Stomach smooth muscle (tissue), 2 donors: ENCODE measurements around the gene GLCE.
A peak's percentile ranks its signal among the peaks of the same experiment; 100 is the strongest.
"Not testable (repeated sequence)": the region's sequence is repeated elsewhere in the genome, so short reads cannot be mapped to it uniquely, and the experiment has no call there.

Experiments
- H3K27ac ChIP-seq: one replicate; pipeline ENCODE4 v1.7.0; 2013; ENCODE audit warnings: mild to moderate bottlenecking, low read length, inconsistent platforms
- H3K27me3 ChIP-seq, 2 donors: one replicate each; pipeline ENCODE4 v1.7.0; 2013; ENCODE audit warnings: low read length in 2 of 2; ENCODE audit not compliant: insufficient read depth in 2 of 2, control insufficient read depth in 1 of 2
- H3K36me3 ChIP-seq, 2 donors: one replicate each; pipeline ENCODE4 v1.7.0; 2013; ENCODE audit warnings: low read length in 2 of 2; ENCODE audit not compliant: control insufficient read depth in 2 of 2, insufficient read depth in 2 of 2
- H3K4me1 ChIP-seq: one replicate; pipeline ENCODE4 v1.7.0; 2013; ENCODE audit warnings: low read length; ENCODE audit not compliant: control insufficient read depth, insufficient read depth
- H3K4me3 ChIP-seq, 2 donors: one replicate each; pipeline ENCODE4 v1.7.0; 2013; ENCODE audit warnings: low read length in 2 of 2
- H3K9ac ChIP-seq, 2 donors: one replicate each; pipeline ENCODE4 v1.7.0; 2013; ENCODE audit warnings: low read length in 2 of 2, mild to moderate bottlenecking in 1 of 2
- H3K9me3 ChIP-seq, 2 donors: one replicate each; pipeline ENCODE4 v1.7.0; 2013; ENCODE audit warnings: low read length in 2 of 2; ENCODE audit not compliant: control insufficient read depth in 2 of 2
- donor health status: healthy.
- donor health status: Pancreatic carcinoma.

The GLCE gene

DNA sequence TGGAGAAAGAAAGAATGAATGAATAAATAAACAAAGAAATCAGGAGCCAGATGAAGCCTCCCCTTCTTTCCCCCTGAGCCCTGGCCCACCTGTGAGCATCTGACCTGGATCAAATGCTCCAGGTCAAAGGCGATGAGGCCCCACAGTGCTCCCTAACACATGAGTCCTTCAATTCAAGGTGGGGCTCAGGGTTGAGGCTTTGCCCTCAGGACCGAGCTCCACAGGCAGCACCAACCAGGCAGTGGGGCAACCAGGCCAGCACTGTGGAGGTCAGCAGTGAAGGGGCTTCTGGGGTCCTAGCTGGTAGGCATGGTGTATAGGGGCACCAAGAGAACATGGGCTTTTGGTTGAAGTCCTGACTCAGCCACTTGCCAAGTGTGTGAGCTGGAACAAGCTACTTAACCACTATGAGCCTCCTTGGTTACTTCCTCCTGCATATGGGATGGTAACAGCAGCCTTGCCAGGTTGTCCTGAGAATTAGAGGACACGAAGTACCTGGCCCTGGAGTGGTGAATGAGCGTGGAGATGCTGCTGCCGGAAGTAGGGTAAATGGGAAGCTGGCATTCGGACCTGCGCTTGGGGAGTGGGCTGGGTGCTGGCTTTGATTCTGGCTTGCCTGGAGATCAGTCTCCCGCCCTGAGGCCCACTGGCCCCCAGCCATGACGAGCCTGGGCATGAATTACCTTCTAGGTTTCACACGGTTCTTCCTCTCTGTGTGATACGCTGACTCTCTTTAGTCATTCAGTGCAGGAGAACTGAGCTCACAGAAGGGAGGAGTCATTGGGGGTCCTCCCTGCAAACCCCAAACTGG, 128.3 kb downstream of the GLCE start:
- Histone ChIP-seq H3K27ac (no peak overlapping the region), H3K27me3 (no peaks in the 10 kb centered on the region), H3K4me1 (peaks cover 10% of the 10 kb centered on the region), H3K9me3 (no peaks in the 10 kb centered on the region), H3K36me3 (no peaks in the 10 kb centered on the region), H3K9ac (no peak overlapping the region), H3K4me3 (no peak overlapping the region)

- Histone ChIP-seq H3K27me3 (no peaks in the 10 kb centered on the region), H3K4me3 (no peak overlapping the region), H3K36me3 (no peaks in the 10 kb centered on the region), H3K27ac (no peak overlapping the region), H3K9me3 (no peaks in the 10 kb centered on the region), H3K4me1 (peaks cover 10% of the 10 kb centered on the region), H3K9ac (no peak overlapping the region)
Measured at GRCh38 chr15:69289342-69290146, 129.1 kb downstream of the GLCE start.

DNA sequence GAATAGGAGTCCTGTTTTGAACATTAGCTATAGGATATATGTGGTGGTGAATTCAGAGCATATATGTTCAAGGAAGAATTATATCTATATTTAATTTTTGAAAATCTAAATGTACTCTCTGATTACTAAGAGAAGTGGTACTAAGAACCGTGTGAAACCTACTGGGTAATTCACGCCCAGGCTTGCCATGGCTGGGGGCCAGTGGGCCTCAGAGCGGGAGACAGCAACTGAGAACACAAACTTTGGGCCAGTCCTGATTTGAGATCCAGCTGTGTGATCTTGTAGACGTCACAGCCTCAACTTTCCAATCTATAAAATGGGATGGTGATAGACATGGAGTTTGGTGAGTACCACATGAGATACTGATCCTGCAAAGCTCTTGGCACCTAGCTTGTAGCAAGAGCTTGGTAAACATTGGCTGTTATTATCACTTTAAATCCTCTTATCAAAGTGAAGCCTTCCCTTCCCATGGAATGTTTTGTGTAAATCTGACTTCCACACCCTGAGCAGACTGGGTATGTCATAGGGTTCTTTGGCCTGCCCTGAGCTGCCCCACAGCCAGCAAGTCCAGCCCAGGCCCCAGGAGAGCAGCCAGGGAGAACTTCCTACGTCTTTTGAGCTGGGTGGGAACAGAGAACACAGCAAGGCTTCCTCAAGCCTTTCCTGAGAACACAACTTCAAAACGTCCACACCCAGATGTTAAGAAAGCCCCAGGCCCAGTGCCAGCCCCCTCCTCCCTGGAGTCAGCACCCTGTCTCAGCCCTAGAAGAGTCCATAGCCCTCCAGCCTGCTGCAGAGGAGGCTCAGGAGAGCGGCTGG, 130.1 kb downstream of the GLCE start:
- Histone ChIP-seq H3K27me3 (no peaks in the 10 kb centered on the region), H3K27ac (peak overlapping the region; percentile 18), H3K9ac (no peak overlapping the region), H3K4me1 (peaks cover 10% of the 10 kb centered on the region), H3K4me3 (no peak overlapping the region), H3K36me3 (no peaks in the 10 kb centered on the region), H3K9me3 (peaks cover 0 to 5% of the 10 kb centered on the region in 2 donors)

GRCh38 chr15:69291651-69292050, 131.2 kb downstream of the GLCE start:
- H3K4me1 ChIP-seq, H3K9me3 ChIP-seq, H3K36me3 ChIP-seq, H3K9ac ChIP-seq, H3K27me3 ChIP-seq, H3K27ac ChIP-seq, H3K4me3 ChIP-seq: not testable (repeated sequence)

- no peaks in the 10 kb centered on the region for H3K36me3 ChIP-seq
- H3K4me3 ChIP-seq, result no peak overlapping the region
- H3K9me3 ChIP-seq, result peaks cover 0 to 5% of the 10 kb centered on the region in 2 donors
- H3K27me3 ChIP-seq, result peaks cover 6 to 7% of the 10 kb centered on the region in 2 donors
- no peak overlapping the region for H3K27ac ChIP-seq
- no peak overlapping the region for H3K9ac ChIP-seq
- peaks cover 10% of the 10 kb centered on the region for H3K4me1 ChIP-seq
Measured at GRCh38 chr15:69292826-69293420, 132.5 kb downstream of the GLCE start.

DNA sequence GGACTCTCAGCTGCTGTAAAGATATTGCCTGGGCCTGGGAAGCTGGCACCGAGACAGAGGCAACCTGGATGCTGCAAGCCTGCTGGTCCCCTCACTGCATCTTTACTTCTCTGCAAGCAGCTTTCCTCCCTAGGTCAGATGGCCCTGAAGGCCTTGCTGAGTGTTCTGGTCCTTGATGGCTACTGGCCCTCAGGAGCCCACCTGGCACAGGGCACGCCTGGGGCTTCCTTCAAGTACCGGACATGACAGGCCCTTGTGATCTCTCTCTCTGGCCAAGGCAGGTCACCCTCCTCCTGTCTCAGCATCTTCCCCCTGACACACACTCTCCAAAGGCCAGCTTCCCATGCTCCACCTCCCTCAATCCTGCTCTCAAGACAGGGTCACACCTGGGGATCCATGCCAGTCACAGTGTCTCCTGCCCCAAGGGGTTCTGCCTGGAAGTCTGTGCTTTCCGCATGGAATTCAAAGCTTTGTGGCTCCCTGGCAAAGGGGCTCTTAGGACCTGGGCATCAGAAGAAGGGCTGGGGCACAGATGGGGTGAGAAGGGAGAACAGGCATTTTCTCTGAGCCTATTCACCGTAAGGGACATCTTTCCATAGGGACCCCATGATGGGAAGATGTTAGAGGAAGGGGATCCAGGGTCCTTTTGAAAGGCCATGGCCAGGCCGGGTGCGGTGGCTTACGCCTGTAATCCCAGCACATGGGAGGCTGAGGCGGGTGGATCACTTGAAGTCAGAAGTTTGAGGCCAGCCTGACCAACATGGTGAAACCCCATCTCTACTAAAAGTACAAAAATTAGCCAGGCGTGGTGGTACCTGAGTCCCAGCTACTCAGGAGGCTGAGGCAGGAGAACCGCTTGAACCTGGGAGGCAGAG, 133.5 kb downstream of the GLCE start:
- peaks cover 8 to 15% of the 10 kb centered on the region in 2 donors for H3K27me3 ChIP-seq
- H3K9ac ChIP-seq, result no peak overlapping the region
- H3K4me3 ChIP-seq, result no peak overlapping the region
- H3K27ac ChIP-seq, result no peak overlapping the region
- no peaks in the 10 kb centered on the region for H3K36me3 ChIP-seq
- H3K9me3 ChIP-seq, result peaks cover 0 to 5% of the 10 kb centered on the region in 2 donors
- peaks cover 14% of the 10 kb centered on the region for H3K4me1 ChIP-seq

GRCh38 chr15:69296606-69297005, 136.2 kb downstream of the GLCE start:
- Histone ChIP-seq H3K9ac (no peak overlapping the region), H3K27me3 (peaks cover 21 to 35% of the 10 kb centered on the region in 2 donors), H3K4me1 (peaks cover 11% of the 10 kb centered on the region), H3K36me3 (no peaks in the 10 kb centered on the region), H3K27ac (no peak overlapping the region), H3K4me3 (no peak overlapping the region), H3K9me3 (peaks cover 0 to 5% of the 10 kb centered on the region in 2 donors)

GRCh38 chr15:69297642-69298353, 137.4 kb downstream of the GLCE start:
- Histone ChIP-seq H3K36me3 (no peaks in the 10 kb centered on the region), H3K27ac (no peak overlapping the region), H3K9me3 (peaks cover 0 to 5% of the 10 kb centered on the region in 2 donors), H3K9ac (no peak overlapping the region), H3K4me1 (peaks cover 11% of the 10 kb centered on the region), H3K27me3 (peaks cover 22 to 39% of the 10 kb centered on the region in 2 donors), H3K4me3 (no peak overlapping the region)

DNA sequence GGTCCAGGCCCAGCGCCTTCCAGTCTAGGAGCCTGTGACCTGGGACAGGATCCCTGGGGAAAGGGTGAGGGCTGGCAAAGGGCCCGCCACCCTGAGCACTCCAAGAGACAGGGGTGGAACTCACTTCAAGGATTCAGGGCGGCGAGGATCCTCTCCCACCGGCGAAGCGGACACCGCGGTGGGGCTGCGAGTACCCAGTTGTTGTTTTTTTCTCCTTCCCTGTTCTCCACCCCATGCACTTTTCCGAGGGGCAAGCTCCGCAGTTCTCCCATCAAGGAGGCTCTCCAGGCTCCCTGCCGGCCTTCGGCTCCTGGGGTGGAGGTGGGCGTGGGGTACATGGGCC, 137.9 kb downstream of the GLCE start:
- Histone ChIP-seq H3K4me3 (peak overlapping the region in 1 of 2 donors; percentile 52), H3K9ac (no peak overlapping the region), H3K4me1 (peaks cover 11% of the 10 kb centered on the region), H3K36me3 (no peaks in the 10 kb centered on the region), H3K27me3 (peaks cover 22 to 39% of the 10 kb centered on the region in 2 donors), H3K9me3 (peaks cover 0 to 5% of the 10 kb centered on the region in 2 donors), H3K27ac (no peak overlapping the region)
